GM12892 (cell line): ENCODE data around the gene HIVEP3.

Experiments
- POLR2A ChIP-seq: IDR thresholded peaks from 2 replicates; pipeline ENCODE4 v1.6.1; 2011; ENCODE audit warnings: low read depth, low read length, control low read depth
- POLR2AphosphoS5 ChIP-seq: IDR thresholded peaks from 2 replicates; pipeline ENCODE4 v1.6.1; 2011; ENCODE audit warnings: low read depth, low read length, control low read depth
- TAF1 ChIP-seq: IDR thresholded peaks from 2 replicates; pipeline ENCODE4 v1.6.1; 2011; ENCODE audit warnings: low read depth, mild to moderate bottlenecking, control low read depth, low read length, borderline replicate concordance

- TF ChIP-seq POLR2A, result no peak
- TF ChIP-seq POLR2AphosphoS5, result no peak
- TF ChIP-seq TAF1, result no peak
These were observed 214.5 kb downstream of the HIVEP3 start for GRCh38 chr1:41704196-41704595.
